HK-2 (cell line): ENCODE data around the gene FAM20A.

ENCODE experiments used
- DNase-seq: peaks from one replicate; pipeline ENCODE4 v3.0.0-alpha.2; 2018; ENCODE audit not compliant: unreplicated experiment

The FAM20A gene

DNA sequence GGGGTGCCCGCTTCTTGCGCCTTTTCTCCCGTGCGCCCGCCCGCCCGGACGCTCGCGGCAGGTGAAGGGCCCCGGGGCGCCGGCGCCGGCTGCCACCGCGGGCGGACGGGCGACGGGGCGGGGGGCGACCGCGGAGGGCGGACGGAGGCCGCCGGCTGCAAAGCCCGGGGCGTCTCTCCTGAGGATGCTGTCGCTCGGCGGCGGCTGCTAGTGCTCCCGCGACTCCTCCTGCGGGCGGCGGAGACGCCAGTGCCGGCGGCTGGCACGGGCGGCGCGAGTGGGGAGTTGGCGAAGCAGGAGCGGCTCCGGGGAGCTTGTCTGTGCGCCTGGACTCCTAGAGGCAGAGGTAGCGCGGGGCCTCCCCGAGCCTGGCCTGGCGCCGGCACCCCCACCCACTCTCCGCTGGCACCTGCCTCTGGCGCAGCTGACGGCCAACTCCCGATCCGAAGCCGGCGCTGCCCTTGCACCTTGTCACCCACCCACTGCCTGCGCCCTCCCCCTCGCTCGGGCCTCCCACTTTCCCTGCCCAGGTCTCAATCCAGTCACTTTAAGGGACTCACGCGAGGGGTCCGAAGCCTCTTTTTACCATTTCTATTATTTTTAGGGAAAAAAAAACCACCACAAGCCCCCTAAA lies at the start of gene FAM20A:
FAM20A (minus strand) TSS at position 437 of the 634 bp plus-strand sequence. CDS start 701 bp downstream, outside the sequence.
- DNase-seq, result no peak

DNA sequence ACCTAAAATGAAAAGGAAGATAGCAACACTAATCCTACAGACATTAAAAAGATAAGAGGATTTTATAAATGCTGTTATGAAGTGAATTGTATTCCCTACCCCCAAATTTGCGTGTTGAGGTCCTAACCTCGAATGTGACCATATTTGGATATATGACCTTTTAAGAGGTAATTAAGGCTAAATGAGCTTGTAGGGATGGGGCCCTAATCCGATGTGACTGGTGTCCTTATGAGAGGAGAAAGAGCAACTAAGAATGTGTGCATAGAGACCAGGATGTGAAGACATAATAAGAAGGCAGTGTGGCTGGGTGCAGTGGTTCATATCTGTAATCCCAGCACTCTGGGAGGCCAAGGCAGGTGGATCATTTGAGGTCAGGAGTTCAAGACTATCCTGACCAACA lies 48.2 kb upstream of the FAM20A start:
- DNase-seq, result no peak

DNA sequence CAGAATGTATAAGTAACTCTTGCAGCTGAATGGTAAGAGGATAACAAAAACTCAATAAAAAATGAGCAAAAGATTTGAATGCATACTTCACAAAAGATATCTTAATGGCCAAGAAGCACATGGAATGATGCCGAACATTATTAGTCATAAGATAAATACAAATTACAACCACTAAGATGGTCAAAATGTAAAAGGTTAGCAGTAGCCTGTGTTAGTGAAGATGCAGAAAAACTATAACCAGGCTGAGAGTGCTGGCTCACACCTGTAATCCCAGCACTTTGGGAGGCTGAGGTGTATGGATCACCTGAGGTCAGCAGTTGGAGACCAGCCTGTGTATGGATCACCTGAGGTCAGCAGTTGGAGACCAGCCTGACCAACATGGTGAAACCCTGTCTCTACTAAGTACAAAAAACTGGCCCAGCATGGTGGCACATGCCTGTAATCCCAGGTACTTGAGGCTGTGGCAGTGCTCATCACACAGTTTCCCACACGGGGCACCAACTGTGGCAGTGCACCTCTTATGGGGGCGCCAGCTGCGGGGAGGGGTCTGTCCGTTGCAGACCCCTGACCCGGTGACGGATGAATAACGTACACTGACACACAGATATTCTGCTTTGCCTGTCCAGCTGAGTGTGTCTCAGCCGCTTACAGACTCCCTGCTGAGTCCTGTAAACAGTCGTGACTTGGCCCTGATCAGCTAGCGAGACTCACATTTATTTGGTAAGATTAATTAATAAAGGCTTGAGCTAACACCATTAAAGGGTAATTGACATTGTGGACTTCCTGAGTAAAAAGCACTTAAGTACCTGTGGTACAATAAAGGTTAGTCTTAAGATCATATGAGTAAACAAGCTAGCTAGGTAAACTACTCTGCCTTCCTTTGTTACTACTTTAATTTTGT lies 45.7 kb upstream of the FAM20A start:
- no peak for DNase-seq

DNA sequence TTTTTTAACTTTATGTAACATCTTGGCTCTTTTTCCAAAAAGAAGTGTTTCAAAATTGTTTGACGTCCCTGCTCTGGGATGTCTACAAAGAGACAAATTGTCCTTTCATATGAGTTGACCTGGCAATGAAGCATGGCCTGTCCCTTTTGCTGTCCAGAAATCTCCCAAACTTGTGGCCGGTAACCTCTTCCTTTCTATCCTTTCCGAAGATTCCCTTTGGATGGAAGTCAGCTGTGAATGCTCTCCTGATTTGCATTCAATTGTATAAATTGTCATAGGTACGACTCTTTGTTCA lies 40.9 kb upstream of the FAM20A start:
- DNase-seq, result no peak

DNA sequence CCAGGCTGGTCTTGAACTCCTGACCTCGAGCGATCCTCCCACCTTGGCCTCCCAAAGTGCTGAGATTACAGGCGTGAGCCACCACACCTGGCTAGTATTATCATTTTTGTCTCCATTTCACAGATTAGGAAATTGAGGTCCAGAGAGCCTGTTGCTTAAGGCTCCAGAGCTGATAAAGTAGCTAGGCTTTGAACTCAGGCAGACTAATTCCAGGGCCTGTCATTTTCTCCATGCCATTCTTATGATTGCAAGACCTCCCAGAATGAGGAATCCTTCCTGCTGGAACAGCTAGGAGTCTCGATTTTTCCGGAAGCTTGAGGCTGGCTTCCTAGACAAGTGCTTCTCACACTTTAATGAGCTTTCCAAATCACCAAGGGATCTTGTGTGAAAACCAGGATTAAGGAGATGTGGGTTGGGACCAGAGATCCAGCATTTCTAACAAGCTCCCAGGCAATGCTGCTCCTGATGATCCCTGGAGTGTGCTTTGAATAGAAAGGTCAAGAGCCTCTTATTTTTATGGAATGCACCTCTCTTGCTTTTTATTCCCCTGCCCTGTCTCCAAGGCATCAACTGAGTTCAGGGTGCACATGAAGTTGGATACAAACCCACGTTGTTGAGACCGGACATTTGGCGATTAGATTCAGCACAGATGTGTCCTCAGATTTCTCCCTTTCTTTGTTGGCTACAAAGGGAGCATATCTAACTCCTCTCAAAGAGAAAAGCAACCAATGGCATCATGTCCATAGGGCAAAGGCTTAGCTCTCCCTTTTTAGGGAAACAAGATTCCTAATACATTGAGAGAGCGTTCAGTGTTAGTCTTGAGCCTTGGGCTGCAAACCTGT lies 40.3 kb upstream of the FAM20A start:
- DNase-seq, result no peak

DNA sequence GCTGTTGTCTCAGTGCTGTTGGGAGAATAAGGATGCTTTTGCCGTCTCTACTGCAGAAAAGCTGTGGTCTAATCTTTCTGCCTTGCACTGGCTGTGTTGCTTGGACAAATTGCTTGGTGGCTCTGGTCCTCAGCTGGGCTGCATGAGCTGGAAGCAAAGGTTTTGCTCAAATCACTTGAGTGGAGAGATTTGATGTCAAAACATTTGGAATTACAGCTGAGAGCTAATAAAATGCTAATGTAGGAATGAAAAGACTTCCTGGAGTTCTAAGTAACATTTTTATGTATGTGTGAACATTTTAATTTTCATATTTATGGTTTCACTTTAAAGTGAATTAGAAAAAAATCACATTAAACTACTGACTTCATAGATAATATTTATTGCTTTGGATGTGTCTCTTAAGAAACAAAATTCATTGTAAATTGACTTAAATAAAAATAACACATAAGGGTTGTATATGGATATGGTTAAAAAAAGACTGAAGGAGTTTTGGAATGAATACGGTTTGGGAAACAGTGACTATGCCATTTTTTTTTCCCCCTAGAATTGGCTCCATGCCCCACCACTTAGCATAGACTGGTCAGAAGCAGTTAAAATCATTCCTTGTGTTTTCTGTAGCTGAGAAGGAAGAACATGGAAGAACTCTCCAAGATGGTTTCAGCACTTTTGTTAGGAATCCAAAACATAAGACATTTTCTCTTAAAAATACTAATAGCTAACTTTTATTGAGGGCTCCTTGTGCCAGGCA lies 39.2 kb upstream of the FAM20A start:
- DNase-seq, result no peak

DNA sequence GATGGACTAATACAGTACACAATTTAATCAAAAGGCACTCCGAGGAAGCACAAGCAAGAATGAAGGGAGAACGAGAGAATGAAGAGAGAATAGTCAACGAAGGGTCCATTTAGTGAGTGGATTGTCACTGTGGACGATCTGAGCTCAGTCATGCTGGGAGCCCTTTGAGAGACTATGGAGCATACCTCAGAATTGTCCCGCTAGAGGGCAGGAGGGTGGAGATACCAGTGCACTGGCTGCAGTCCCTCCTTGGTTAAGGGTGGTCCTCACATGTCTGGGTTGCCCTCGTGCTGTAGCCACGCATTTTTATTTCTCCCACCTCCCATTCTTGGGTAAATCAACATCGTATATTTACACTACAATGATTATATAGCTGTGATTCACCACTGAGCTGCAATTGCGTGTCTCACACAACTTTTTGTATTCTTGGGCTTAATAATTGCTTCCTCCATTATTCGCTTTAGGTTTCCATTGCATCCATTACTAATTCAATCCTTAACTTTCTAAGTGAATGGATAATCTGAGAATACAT lies 33.2 kb upstream of the FAM20A start:
- no peak for DNase-seq

DNA sequence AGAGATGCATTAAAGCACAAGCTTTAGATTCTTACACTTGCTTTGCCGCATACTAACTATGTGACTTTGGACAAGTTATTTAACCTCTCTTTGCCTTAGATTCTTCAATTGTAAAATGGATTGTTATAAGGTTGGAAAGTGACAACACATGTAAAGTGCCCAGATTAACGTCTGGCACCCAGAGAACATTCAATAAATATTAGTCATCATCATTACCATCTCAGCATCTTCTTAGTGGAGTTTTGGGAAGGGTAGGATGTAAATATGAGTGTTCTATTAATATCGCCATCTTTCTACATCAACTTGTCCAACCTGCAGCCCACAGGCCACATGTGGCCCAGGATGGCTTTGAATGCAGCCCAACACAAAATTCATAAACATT lies 27.4 kb upstream of the FAM20A start:
- DNase-seq, result no peak

DNA sequence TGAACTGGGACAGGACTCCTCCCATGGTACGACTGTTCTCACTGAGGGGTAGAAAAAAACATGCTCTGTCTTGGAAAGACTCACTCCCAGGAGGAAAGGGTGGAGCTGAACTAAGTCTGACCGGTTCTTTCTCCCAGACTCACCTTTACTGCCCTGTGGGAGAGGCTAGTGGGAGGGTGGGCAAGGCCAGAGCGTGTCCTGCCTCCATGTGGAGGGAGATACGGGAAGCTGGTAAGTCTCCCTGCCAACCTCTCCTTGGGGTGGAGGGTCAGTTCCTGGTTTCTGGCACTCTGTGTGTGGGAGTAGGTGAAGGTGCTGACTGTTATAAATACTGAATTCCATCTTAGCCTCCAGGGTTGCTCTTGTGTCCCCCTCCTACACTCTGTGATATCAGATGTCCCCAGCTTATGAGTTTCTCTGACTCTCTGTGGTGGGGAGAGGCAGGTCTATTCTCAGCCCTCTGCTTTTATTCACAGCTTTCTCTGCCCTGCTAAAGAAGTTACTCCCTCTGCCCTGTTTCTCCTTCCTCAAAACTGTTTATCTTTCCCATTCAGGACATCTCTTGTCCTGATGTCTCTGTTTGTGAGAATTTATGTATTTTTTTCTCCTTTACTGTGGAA lies 26.9 kb upstream of the FAM20A start:
- DNase-seq, result no peak

DNA sequence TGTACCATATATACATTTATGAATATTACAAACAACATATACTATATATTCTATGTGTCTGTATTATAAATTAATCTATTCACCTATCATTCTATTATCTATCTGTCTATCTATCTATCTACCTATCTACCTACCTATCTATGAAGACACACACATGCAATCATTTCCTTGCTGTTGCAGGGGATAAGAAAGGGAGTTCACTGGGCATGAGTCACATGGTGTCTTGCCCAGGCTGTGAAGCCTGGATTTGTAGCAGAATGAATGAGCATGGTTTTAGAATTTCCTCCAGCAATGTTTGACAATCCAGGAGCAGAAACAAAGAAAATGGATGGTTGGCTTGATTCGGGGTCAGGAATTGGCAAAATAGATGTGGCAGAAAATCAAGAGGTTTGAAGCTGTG lies 23.2 kb upstream of the FAM20A start:
- no peak for DNase-seq

DNA sequence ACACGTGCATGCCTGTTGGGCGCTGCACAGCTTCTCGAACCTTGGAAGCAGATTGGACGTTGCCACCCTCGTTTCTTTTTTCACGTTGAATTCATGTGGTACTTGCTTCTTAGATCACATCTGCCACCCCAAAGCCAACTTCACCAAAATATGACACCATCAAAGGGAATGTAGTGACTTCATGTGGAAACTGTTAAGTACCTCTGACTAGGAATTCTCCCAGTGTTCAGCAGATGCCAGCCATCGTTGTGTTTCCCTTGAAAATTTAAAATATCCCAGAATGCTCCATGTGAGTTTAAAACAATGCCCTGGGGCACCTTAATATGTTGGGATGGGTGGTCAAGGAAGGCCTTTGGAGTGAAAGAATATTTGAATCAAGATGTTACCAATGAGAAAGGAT lies 22.6 kb upstream of the FAM20A start:
- DNase-seq, result no peak

DNA sequence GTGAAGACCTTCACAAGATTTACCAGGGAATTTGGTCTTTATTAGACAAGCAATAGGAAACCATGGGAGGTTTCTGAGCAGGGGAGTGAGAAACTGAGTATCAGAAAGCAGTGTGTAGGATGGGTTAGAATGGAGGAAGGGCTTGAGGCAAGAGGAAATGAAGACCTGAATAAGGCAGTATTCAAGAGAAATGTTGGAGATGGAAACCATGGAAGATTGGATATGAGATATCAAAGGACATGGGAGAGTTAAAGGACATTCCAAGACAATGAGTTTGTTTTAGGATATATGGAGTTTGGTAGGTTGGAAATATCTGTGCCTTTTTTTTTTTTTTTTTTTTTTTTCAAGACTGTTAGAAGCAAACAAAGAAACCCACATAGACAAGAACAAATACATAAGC lies 21.3 kb upstream of the FAM20A start:
- DNase-seq, result no peak

DNA sequence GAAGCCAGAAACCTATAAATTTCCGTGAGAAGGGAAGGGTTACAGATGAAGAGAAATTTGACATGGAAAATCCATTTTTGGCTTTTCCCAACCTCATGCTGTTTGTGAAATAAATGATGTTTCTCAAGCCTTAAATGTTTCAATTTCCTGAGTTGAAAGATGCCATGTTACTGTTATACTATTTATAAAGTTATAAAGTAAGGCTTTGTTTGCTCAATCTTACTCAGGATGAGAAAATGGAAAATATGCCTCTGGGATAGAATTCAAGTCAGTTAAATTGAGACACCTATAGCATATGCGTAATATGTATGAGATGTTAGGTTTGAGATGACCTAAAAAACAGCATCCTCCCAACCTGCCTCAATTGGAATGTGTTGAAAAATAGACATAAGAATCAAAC lies 19.9 kb upstream of the FAM20A start:
- DNase-seq, result no peak

DNA sequence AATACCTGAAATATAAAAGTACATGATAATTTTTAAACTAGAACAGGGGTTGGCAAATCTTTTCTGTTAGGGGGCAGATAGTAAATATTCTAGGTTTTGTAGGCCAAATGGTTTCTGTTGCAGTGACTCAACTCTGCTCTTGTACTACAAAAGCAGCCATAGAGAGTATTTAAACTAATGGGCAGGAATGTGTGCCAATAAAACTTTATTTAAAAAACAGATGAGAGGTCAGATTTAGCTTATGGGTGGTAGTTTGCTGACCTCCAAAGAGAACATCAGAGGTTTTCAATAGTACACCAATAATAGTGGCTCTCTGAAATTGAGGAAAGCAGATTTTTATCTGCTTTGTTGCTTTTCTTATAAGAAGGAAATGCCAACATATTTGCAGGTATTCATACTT lies 15.2 kb upstream of the FAM20A start:
- no peak for DNase-seq

DNA sequence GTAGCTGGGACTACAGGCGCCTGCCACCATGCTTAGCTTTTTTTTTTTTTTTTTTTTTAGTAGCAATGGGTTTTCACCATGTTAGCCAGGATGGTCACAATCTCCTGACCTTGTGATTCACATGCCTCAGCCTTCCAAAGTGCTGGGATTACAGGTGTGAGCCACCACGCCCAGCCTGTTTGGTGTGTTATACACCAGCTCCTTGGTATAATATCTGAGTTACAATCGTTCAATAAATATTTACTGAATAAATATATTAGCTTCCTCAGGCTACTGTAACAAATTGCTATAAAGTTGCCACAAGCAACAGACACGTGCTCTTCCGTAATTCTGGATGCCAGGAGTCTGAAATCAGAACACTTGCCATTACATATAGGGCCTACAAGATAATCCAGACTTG lies 13.6 kb upstream of the FAM20A start:
- no peak for DNase-seq

DNA sequence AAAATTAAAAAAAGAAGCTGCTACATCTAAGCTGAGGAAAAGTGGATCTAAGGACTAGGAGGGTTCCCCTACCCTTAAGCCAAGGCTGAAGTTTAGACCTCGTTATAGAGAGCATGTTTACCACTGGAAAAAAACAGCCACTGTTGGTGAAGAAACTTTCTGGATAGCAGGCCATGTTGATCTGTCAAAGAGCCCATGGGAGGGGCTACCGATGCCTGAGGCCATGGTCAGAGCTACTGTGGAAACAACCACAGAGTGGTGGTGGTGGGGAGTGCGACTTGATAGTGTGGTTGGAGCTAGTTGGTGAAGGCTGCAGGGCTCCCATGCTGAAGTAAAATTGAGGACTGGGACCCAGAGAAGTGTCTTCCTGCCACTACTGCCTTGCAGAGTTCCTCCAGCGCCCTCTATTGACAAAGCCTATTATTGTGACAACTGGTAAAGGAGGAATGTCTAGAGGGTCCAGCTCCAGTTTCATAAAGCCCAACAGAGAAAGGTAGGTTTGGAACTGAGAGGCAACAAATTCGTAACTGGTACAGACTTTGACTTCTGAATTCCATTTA lies 12.7 kb upstream of the FAM20A start:
- no peak for DNase-seq

DNA sequence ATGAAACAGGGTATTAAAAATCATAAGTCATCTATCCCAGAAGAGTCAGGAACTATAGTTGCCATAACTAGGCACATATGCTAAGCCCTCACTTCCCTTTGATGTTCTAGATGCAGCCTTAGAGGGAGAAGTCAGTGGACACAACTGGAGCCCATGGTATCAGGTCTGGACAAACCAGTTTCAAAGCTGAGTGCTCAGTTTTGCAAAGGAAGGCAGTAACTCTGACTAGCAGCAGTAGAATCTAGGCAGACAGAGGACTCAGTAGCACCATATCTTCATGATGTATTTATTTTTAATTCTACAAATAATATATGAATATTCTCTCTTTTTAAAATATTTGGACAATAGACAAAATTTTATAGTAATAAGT lies 11.7 kb upstream of the FAM20A start:
- no peak for DNase-seq

DNA sequence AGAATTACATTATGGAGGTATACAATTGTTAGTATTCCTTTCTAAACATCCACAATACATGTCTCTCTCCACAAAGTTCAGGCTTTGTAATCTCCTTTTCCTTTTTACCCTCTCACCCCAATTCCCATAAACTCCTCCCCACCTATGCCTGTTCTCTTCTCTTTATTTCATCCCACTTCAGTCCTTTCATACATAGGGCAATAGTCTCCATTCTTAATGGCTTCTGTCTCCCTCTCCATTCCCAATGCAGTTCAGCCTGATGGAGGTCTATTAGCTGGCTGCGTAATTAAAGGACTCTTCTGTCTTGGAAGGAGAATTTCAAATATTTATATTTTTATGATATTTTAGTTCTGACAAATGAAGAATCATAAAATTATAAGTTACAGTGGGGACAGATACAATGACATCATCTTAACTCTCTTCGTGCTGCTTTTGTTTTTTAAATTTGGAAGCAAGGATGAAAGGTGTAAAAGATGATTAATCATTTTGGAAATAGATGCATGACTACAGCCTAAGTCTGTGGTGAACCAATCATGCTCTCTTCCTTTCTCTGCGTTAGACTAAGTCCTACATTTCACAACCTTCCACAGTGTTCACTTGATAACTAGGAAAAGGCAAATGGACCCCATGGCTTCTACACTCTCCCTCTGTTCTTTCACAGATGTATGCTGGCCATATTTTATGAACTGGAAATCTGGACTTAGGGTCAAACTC lies 11.2 kb upstream of the FAM20A start:
- no peak for DNase-seq

DNA sequence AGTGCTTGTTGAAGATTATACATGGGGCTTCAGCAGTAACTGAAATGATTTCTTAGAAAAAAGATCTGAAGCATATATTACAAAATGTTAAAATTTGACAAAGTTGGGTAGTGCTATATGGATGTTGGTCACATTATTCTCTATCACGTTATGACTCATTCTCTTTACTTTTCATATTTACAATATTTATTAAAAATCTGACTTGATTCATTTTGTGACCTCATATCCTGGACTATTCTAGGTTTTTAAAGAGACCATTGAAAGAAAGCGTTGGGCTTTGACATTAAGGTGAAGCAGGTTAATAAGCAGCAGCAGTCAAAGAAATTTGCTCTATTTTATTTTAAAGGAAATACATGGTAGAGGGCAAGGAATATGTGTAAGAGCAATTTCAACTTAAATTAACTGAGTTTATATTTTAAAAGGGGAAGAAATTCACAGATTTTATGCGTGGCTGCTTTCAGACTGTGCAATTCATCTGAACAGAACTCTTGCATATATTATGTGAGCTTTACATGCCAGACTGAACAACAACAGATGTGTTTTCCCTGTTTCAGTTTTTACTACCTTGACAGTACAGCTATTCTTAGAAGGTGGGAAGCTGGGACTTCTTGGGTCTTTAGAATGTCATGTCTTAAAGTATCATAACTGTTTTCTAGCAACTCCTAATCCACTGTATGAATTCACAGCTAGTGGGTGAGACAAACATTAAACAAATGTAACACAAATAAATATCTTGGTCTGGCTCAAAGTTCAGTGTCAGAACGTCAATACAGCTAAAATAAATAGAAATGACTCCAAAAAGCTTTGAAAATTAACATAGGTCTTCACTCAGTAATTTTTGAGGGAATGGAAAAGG lies 10.4 kb upstream of the FAM20A start:
- DNase-seq, result no peak
